MM.1S (cell line): Measurements from ENCODE around the gene SRSF2.

Experiments
- DNase-seq: peaks from one replicate; pipeline ENCODE4 v3.0.0-alpha.2; 2015
- H2AFZ ChIP-seq: fragments of 300-600 bp; sonication (generic); 2 replicates; pipeline ENCODE4 v1.6.0; 2016; ENCODE audit warnings: antibody characterized with exemption, low read length
- H3F3A ChIP-seq: fragments of 300-600 bp; sonication (generic); 2 replicates; pipeline ENCODE4 v1.6.1; 2016; ENCODE audit warnings: mild to moderate bottlenecking, antibody characterized with exemption, low read length, moderate library complexity, mixed read lengths; ENCODE audit not compliant: insufficient read depth
- H3K27ac ChIP-seq: fragments of 300-600 bp; sonication (generic); 2 replicates; pipeline ENCODE4 v1.5.1; 2016; ENCODE audit warnings: mild to moderate bottlenecking, low read length
- H3K27me3 ChIP-seq: fragments of 300-600 bp; sonication (generic); replicated peaks from 2 replicates; pipeline ENCODE4 v1.6.0; 2016; ENCODE audit warnings: low read length; ENCODE audit not compliant: insufficient read depth
- H3K36me3 ChIP-seq: fragments of 300-600 bp; sonication (generic); replicated peaks from 2 replicates; pipeline ENCODE4 v1.6.1; 2016; ENCODE audit warnings: mild to moderate bottlenecking, low read length, mixed read lengths; ENCODE audit not compliant: insufficient read depth
- H3K4me1 ChIP-seq: fragments of 300-600 bp; sonication (generic); 2 replicates; pipeline ENCODE4 v1.6.1; 2016; ENCODE audit warnings: low read length, mixed read lengths
- H3K4me2 ChIP-seq: fragments of 300-600 bp; sonication (generic); 2 replicates; pipeline ENCODE4 v1.6.0; 2016; ENCODE audit warnings: low read depth, low read length
- H3K4me3 ChIP-seq: fragments of 300-600 bp; sonication (generic); 2 replicates; pipeline ENCODE4 v1.5.1; 2016; ENCODE audit warnings: low read length, mixed read lengths
- H3K79me2 ChIP-seq: fragments of 300-600 bp; sonication (generic); 2 replicates; pipeline ENCODE4 v1.6.1; 2016; ENCODE audit warnings: mixed run types, low read length, mixed read lengths
- H3K9ac ChIP-seq: fragments of 300-600 bp; sonication (generic); 2 replicates; pipeline ENCODE4 v1.6.1; 2016; ENCODE audit warnings: low read length, mixed read lengths
- H3K9me2 ChIP-seq: fragments of 300-600 bp; sonication (generic); replicated peaks from 2 replicates; pipeline ENCODE4 v1.6.1; 2016; ENCODE audit warnings: mild to moderate bottlenecking, low read length, mixed read lengths; ENCODE audit not compliant: insufficient read depth
- H3K9me3 ChIP-seq: fragments of 300-600 bp; sonication (generic); replicated peaks from 2 replicates; pipeline ENCODE4 v1.6.1; 2016; ENCODE audit warnings: mild to moderate bottlenecking, low read length, mixed read lengths; ENCODE audit not compliant: insufficient read depth
- H4K20me1 ChIP-seq: fragments of 300-600 bp; sonication (generic); 2 replicates; pipeline ENCODE4 v1.6.1; 2016; ENCODE audit warnings: mild to moderate bottlenecking, low read length, moderate library complexity, mixed read lengths; ENCODE audit not compliant: insufficient read depth
- EZH2 ChIP-seq: fragments of 300-600 bp; sonication (generic); optimal IDR thresholded peaks from 2 replicates; pipeline ENCODE3; 2017; ENCODE audit warnings: low read depth, mild to moderate bottlenecking, antibody characterized with exemption, low read length, mixed read lengths
- EZH2phosphoT487 ChIP-seq: fragments of 300-600 bp; sonication (generic); IDR thresholded peaks from 2 replicates; pipeline ENCODE4 v1.6.1; 2018; ENCODE audit warnings: antibody characterized with exemption, low read length
- TF ChIP-seq, protein P1 (sequence below): fragments of 300-600 bp; sonication (generic); IDR thresholded peaks from 2 replicates; pipeline ENCODE4 v1.5.1; 2016; ENCODE audit warnings: antibody characterized with exemption, low read length, mixed read lengths

Gene SRSF2

DNA sequence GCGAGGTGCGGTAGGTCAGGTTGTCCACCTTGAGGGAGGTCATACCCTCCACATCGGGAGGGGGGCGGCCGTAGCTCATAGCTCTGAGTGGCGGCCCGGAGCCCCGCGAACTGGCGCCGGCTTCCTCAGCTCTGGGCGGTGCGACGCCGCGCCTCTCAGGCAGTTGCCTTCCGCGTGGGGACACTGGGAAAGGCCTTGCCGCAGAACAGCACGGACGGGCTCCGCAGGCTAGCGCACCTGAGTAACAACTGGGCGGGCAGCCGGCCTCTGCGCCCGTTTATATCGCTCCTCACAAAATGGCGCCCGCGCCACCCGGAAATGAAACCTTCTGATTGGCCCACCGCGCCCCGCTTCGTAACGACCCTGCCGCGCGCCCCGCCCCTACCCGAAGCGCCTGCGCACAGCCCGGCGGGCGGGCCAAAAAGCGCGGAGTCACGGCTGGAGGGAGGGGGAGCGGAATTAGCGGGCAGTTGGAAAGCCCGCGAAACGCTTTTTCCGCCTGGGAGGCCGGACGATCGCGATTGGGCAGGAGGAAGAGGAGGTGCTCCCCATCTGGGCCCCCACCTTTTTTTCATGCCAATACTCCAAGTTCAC, at the start of gene SRSF2:
TSS of gene SRSF2 (minus strand) at position 250 of the 594 bp plus-strand sequence. CDS start at position 79, 171 bp downstream.
- Histone ChIP-seq H3K27me3 (no peaks in the 10 kb centered on the region), H3K79me2 (peaks cover 66% of the 10 kb centered on the region), H3K9me3 (no peaks in the 10 kb centered on the region), H3K27ac (peak within 1 kb of the TSS; percentile 92), H2AFZ (peak within 1 kb of the TSS; percentile 48), H4K20me1 (peaks cover 33% of the 10 kb centered on the region), H3K9ac (peak within 1 kb of the TSS; percentile 99), H3K4me1 (peaks cover 19% of the 10 kb centered on the region), H3K9me2 (no peaks in the 10 kb centered on the region), H3K36me3 (peaks cover 33% of the 10 kb centered on the region), H3K4me3 (peak within 1 kb of the TSS; percentile 95), H3F3A (peaks cover 46% of the 10 kb centered on the region), H3K4me2 (peak within 1 kb of the TSS; percentile 83)
- DNase-seq = peak; percentile 99
- TF ChIP-seq EZH2 (no peak), EZH2phosphoT487 (no peak)
- TF ChIP-seq, protein P1, sequence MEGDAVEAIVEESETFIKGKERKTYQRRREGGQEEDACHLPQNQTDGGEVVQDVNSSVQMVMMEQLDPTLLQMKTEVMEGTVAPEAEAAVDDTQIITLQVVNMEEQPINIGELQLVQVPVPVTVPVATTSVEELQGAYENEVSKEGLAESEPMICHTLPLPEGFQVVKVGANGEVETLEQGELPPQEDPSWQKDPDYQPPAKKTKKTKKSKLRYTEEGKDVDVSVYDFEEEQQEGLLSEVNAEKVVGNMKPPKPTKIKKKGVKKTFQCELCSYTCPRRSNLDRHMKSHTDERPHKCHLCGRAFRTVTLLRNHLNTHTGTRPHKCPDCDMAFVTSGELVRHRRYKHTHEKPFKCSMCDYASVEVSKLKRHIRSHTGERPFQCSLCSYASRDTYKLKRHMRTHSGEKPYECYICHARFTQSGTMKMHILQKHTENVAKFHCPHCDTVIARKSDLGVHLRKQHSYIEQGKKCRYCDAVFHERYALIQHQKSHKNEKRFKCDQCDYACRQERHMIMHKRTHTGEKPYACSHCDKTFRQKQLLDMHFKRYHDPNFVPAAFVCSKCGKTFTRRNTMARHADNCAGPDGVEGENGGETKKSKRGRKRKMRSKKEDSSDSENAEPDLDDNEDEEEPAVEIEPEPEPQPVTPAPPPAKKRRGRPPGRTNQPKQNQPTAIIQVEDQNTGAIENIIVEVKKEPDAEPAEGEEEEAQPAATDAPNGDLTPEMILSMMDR = no peak

- H2AFZ ChIP-seq = no peak overlapping the region
- H3K36me3 ChIP-seq = no peaks in the 10 kb centered on the region
- H3K4me1 ChIP-seq = peaks cover 61% of the 10 kb centered on the region
- H3K9ac ChIP-seq = no peak overlapping the region
- H3K9me2 ChIP-seq = no peaks in the 10 kb centered on the region
- DNase-seq = no peak
- peak overlapping the region; percentile 5; the same call in 1 of the 2 replicates for H3K27ac ChIP-seq
- H3K79me2 ChIP-seq = no peaks in the 10 kb centered on the region
- H4K20me1 ChIP-seq = no peaks in the 10 kb centered on the region
- no peak overlapping the region for H3K4me2 ChIP-seq
- H3K4me3 ChIP-seq = no peak overlapping the region
- H3K9me3 ChIP-seq = no peaks in the 10 kb centered on the region
- no peaks in the 10 kb centered on the region for H3K27me3 ChIP-seq
- TF ChIP-seq EZH2phosphoT487 (no peak), EZH2 (no peak)
- TF ChIP-seq, protein P1 = no peak
- H3F3A ChIP-seq = peaks cover 46% of the 10 kb centered on the region
Observed at GRCh38 chr17:76784926-76785325, 47.8 kb upstream of the SRSF2 start.

DNA sequence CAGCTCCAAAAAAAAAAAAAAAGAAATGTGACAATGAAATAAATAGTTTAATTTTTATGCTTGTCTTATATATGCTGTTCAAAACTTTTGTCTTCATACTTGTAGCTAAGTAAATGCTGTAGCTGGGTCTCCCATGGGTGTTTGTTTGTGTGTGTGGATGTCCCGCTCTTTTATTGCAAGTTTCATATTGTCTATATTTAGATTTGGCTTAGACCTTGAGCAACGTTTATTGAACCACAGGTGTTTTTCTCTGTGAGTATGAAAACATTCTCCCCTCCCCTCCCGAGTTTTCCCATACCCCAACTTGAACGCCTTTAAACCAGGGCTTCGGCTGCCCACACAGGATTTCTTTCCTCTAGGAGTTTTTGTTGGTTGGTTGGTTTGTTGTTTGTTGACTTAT, 46.0 kb upstream of the SRSF2 start:
- no peaks in the 10 kb centered on the region for H3K9me2 ChIP-seq
- H3K4me1 ChIP-seq = peaks cover 57% of the 10 kb centered on the region
- no peaks in the 10 kb centered on the region for H3K9me3 ChIP-seq
- TF ChIP-seq, protein P1 = no peak
- no peak for TF ChIP-seq EZH2
- TF ChIP-seq EZH2phosphoT487 = no peak
- no peaks in the 10 kb centered on the region for H3K79me2 ChIP-seq
- H3K27ac ChIP-seq = peak overlapping the region; percentile 97
- no peaks in the 10 kb centered on the region for H4K20me1 ChIP-seq
- H3K36me3 ChIP-seq = no peaks in the 10 kb centered on the region
- H3K9ac ChIP-seq = peak overlapping the region; percentile 81
- DNase-seq = peak; percentile 90
- peak overlapping the region; percentile 79 for H3K4me2 ChIP-seq
- no peaks in the 10 kb centered on the region for H3K27me3 ChIP-seq
- H3K4me3 ChIP-seq = no peak overlapping the region
- no peak overlapping the region for H2AFZ ChIP-seq
- H3F3A ChIP-seq = peaks cover 41% of the 10 kb centered on the region
